Thoracic aorta (tissue), 2 donors: Measurements from ENCODE around the gene PTPRN2. TPM values are rescaled to one million over a fixed set of nuclear protein-coding genes. Genes with fewer than 3 reads are reported as not detected.
"Not testable (repeated sequence)": the region's sequence is repeated elsewhere in the genome, so short reads cannot be mapped to it uniquely, and the experiment has no call there.

Experiments used
- ATAC-seq: fragments of 150-250 bp; one replicate; pipeline ENCODE4 v1.8.0; 2017; ENCODE audit warnings: low read depth; ENCODE audit not compliant: insufficient number of reproducible peaks, low FRiP score
- DNase-seq: peaks from one replicate; pipeline ENCODE4 v3.0.0-alpha.2; 2020; ENCODE audit warnings: low spot score
- H3K27ac ChIP-seq, 2 donors: fragments of 200-600 bp; sonication (generic); 1 replicate in 1 of 2; 2 replicates in 1 of 2; pipeline ENCODE4 v1.5.1; 2016; ENCODE audit warnings: mild to moderate bottlenecking in 2 of 2, moderate library complexity in 2 of 2
- H3K27me3 ChIP-seq: fragments of 200-600 bp; sonication (generic); replicated peaks from 2 replicates; pipeline ENCODE4 v1.6.0; 2016; ENCODE audit warnings: mild to moderate bottlenecking; ENCODE audit not compliant: insufficient read depth
- H3K36me3 ChIP-seq: fragments of 200-600 bp; sonication (generic); one replicate; pipeline ENCODE4 v1.5.1; 2016
- H3K4me1 ChIP-seq, 2 donors: fragments of 200-600 bp; sonication (generic); 1 replicate in 1 of 2; 2 replicates in 1 of 2; pipeline versions ENCODE4 v1.5.1 to v1.6.0; 2016; ENCODE audit warnings: low read depth in 2 of 2, mild to moderate bottlenecking in 1 of 2; ENCODE audit not compliant: control insufficient read depth in 1 of 2
- H3K4me3 ChIP-seq: fragments of 200-600 bp; sonication (generic); 2 replicates; pipeline ENCODE4 v1.5.1; 2016; ENCODE audit warnings: mild to moderate bottlenecking
- H3K9me3 ChIP-seq: fragments of 200-600 bp; sonication (generic); 2 replicates; pipeline ENCODE4 v1.5.1; 2016
- total RNA-seq, 2 donors: library from RNA; depleted of rRNA; stranded (reverse); fragments of >200 nt; gene quantifications; one replicate each; pipeline versions ENCODE4 v1.1.0 to v1.2.3, GENCODE V29; 2016
- TF ChIP-seq, protein P1 (sequence below): fragments of 200-600 bp; sonication (generic); IDR thresholded peaks from one replicate; pipeline ENCODE4 v1.5.1; 2019; ENCODE audit warnings: antibody characterized with exemption

PTPRN2 gene
- total RNA-seq, 2 donors from 2014 or later: 2.2 to 3.1 TPM

DNA sequence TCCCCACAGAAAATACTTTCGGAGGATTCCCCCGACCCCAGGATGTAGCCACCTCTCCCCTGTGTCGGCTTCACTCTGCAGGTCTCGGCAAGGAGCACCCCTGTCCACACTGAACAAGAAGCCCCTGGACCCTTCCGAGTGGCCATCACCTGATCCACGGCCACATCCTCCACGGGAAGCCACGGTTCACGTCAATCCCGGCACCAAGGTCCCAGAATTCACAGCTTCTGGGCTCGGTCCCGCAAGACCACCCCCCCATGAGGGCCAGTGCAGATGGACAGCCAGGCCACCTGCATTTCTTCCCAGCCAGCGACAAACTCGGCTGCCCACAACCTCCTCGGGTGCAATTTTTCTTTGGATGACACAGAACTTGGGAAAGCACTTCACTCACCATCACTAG lies 199.6 kb downstream of the PTPRN2 start:
- Histone ChIP-seq H3K9me3 (no peaks in the 10 kb centered on the region), H3K27me3 (no peaks in the 10 kb centered on the region), H3K4me3 (no peak overlapping the region), H3K27ac (no peak overlapping the region), H3K4me1 (no peaks in the 10 kb centered on the region), H3K36me3 (no peaks in the 10 kb centered on the region)
- TF ChIP-seq, protein P1, sequence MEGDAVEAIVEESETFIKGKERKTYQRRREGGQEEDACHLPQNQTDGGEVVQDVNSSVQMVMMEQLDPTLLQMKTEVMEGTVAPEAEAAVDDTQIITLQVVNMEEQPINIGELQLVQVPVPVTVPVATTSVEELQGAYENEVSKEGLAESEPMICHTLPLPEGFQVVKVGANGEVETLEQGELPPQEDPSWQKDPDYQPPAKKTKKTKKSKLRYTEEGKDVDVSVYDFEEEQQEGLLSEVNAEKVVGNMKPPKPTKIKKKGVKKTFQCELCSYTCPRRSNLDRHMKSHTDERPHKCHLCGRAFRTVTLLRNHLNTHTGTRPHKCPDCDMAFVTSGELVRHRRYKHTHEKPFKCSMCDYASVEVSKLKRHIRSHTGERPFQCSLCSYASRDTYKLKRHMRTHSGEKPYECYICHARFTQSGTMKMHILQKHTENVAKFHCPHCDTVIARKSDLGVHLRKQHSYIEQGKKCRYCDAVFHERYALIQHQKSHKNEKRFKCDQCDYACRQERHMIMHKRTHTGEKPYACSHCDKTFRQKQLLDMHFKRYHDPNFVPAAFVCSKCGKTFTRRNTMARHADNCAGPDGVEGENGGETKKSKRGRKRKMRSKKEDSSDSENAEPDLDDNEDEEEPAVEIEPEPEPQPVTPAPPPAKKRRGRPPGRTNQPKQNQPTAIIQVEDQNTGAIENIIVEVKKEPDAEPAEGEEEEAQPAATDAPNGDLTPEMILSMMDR: no peak
- DNase-seq: no peak
- ATAC-seq: no peak

DNA sequence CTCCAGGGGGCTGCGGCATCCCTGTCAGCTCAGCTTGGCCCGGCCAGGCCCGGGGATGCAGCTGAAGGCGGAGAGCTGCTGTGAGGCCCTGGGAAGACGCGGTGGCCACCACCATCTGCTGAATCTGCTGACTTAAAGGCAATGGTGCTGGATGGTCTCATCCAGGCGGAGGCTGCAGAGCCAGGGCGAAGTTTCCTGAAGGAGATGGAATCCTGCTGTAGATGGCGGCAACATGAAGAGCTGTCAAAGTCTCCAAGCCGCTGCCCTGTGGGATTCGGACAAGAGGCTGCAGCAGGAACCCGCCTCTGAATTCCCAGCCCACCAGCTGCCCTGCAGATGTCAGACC lies 200.1 kb downstream of the PTPRN2 start:
- no peaks in the 10 kb centered on the region for H3K27me3 ChIP-seq
- no peak overlapping the region for H3K4me3 ChIP-seq
- H3K36me3 ChIP-seq: no peaks in the 10 kb centered on the region
- no peak for ATAC-seq
- H3K9me3 ChIP-seq: no peaks in the 10 kb centered on the region
- TF ChIP-seq, protein P1: no peak
- no peak for DNase-seq
- no peak overlapping the region for H3K27ac ChIP-seq
- H3K4me1 ChIP-seq: no peaks in the 10 kb centered on the region

DNA sequence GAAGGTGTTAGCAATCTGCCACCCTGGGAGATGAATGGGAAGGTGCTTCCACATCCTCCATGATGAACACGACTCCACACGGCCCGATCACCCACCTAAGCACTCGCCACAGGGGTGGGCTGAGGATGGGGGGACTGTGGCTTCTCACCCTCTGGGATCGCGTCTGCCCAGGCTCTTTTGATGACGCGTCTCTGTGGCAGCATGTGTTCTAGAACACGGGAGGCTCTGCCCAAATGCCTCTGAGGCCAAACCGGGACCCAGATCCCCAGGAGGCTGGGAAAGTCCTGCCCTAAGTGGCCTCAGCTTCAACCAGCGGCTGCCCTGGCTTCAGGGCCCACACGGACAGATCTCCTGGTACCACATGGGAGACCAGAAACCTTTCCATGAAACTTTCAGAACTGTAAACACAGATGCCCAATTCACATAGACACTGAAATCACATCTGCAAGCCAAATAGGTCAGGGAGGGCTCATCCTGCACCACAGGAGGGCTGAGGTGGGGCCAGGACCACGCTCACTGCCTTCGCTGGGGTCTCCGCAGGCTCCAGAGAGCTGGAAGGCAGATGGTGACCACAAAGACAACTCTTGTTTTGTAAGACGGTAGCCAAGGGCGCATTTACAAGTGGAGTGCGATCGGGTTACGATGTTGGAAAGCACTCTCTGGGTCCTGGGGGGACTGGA lies 200.6 kb downstream of the PTPRN2 start:
- H3K4me1 ChIP-seq: no peaks in the 10 kb centered on the region
- H3K27me3 ChIP-seq: no peaks in the 10 kb centered on the region
- DNase-seq (no peak), ATAC-seq (no peak)
- no peaks in the 10 kb centered on the region for H3K9me3 ChIP-seq
- no peaks in the 10 kb centered on the region for H3K36me3 ChIP-seq
- TF ChIP-seq, protein P1: no peak
- no peak overlapping the region for H3K27ac ChIP-seq
- no peak overlapping the region for H3K4me3 ChIP-seq

DNA sequence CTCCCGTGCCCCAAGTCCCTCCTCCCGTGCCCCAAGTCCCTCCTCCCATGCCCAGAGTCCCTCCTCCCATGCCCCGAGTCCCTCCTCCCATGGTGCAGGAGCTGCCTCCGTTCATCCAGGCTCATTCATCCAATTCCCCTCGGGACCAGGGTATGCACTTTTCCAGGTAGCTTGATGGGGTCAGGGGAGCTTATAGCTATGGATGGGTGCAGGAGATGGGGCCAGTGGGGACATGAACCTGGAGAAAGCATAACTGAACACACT lies 201.3 kb downstream of the PTPRN2 start:
- Histone ChIP-seq H3K36me3 (no peaks in the 10 kb centered on the region), H3K4me1 (no peaks in the 10 kb centered on the region), H3K27me3 (no peaks in the 10 kb centered on the region), H3K4me3 (no peak overlapping the region), H3K27ac (no peak overlapping the region), H3K9me3 (no peaks in the 10 kb centered on the region)
- DNase-seq (no peak), ATAC-seq (no peak)
- TF ChIP-seq, protein P1: no peak

DNA sequence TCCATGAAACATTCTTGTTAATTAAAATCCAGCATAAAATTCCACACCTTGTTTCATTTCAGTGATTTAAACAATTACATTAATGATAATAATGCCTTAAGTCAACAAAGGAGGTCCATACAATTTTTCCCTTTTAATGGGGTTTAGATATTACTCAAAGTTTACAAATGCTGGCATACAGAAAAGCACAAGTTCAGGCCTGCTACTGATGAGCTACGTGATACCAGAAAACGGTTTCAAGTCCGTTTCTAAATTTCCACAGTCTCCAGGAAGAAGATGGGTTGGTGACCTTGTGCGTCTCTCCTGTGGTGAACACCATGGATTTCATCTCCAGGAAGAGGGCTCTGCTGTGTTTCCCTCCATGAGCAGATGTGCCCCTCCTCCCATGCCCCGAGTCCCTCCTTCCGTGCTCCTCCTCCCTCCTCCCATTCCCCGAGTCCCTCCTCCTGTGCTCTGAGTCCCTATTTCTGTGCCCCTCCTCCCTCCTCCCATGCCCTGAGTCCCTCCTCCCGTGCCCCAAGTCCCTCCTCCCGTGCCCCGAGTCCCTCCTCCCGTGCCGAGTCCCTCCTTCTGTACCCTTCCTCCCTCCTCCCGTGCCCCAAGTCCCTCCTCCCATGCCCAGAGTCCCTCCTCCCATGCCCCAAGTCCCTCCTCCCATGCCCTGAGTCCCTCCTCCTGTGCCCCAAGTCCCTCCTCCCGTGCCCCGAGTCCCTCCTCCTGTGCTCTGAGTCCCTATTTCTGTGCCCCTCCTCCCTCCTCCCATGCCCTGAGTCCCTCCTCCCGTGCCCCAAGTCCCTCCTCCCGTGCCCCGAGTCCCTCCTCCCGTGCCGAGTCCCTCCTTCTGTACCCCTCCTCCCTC lies 201.9 kb downstream of the PTPRN2 start:
- H3K9me3 ChIP-seq, H3K4me3 ChIP-seq, DNase-seq, H3K4me1 ChIP-seq, ATAC-seq, H3K27me3 ChIP-seq, H3K27ac ChIP-seq, H3K36me3 ChIP-seq: not testable (repeated sequence)
